Thyroid gland (tissue), 4 donors: ENCODE data around the gene ZNF346.

Source experiments
- CTCF ChIP-seq, 6 experiments: fragments of 200-600 bp in 3 of 6; fragments of 450-650 bp in 3 of 6; sonication (generic) in 3 of 6; IDR thresholded peaks; one replicate each; pipeline ENCODE4 v1.5.1; 2016 to 2019; ENCODE audit warnings: antibody characterized with exemption in 6 of 6, mild to moderate bottlenecking in 2 of 6, inconsistent platforms in 1 of 6, moderate library complexity in 1 of 6
- POLR2A ChIP-seq, 2 donors: fragments of 450-650 bp; IDR thresholded peaks; one replicate each; pipeline ENCODE4 v1.6.1; 2017; ENCODE audit warnings: antibody characterized with exemption in 2 of 2, mild to moderate bottlenecking in 2 of 2, moderate library complexity in 1 of 2

- TF ChIP-seq CTCF (IDR thresholded peaks at IDR 0.05), result no peak
- no peak for TF ChIP-seq POLR2A (IDR thresholded peaks at IDR 0.05)
These were observed 68.3 kb downstream of the ZNF346 start for GRCh38 chr5:177090813-177091212.
